Ovary (tissue), 3 donors: ENCODE results near the gene KCNK4.

Experiments
- CTCF ChIP-seq, 3 donors: fragments of 450-650 bp in 2 of 3; fragments of 200-600 bp in 1 of 3; IDR thresholded peaks; one replicate each; pipeline versions ENCODE4 v1.5.1 to v1.8.0; 2016 to 2022; ENCODE audit warnings: antibody characterized with exemption in 3 of 3, mild to moderate bottlenecking in 1 of 3
- POLR2A ChIP-seq: fragments of 450-650 bp; IDR thresholded peaks from one replicate; pipeline ENCODE4 v1.6.1; 2017; ENCODE audit warnings: antibody characterized with exemption, mild to moderate bottlenecking, moderate library complexity
- donor health status: DM: no; HTN: no; CAD: no.

GRCh38 chr11:64278576-64279190 is 12.4 kb upstream of the KCNK4 start:
- TF ChIP-seq CTCF (IDR thresholded peaks at IDR 0.05): no peak
- no peak for TF ChIP-seq POLR2A
